Karpas-422 (cell line): Measurements from ENCODE around the gene EDN3. TPM values are rescaled to one million over a fixed set of nuclear protein-coding genes. Genes with fewer than 3 reads are reported as not detected.

Experiments used
- DNase-seq: peaks from one replicate; pipeline ENCODE4 v3.0.0-alpha.2; 2015
- H2AFZ ChIP-seq: fragments of 200-600 bp; sonication (generic); 2 replicates; pipeline ENCODE4 v1.6.1; 2014; ENCODE audit warnings: antibody characterized with exemption, low read length, mixed read lengths
- H3K27ac ChIP-seq: fragments of 200-600 bp; sonication (generic); 2 replicates; pipeline ENCODE4 v1.5.1; 2014; ENCODE audit warnings: mild to moderate bottlenecking, low read length, moderate library complexity
- H3K27me3 ChIP-seq: fragments of 200-600 bp; sonication (generic); 2 replicates; pipeline ENCODE4 v1.6.1; 2014; ENCODE audit warnings: low read length, mixed read lengths
- H3K36me3 ChIP-seq: fragments of 200-600 bp; sonication (generic); 2 replicates; pipeline ENCODE4 v1.6.1; 2014; ENCODE audit warnings: low read length, mixed read lengths; ENCODE audit not compliant: insufficient read depth
- H3K4me1 ChIP-seq: fragments of 200-600 bp; sonication (generic); 2 replicates; pipeline ENCODE4 v1.6.1; 2014; ENCODE audit warnings: mild to moderate bottlenecking, low read length, mixed read lengths
- H3K4me2 ChIP-seq: fragments of 200-600 bp; sonication (generic); 2 replicates; pipeline ENCODE4 v1.6.1; 2014; ENCODE audit warnings: low read length, low read depth, mild to moderate bottlenecking; ENCODE audit not compliant: poor library complexity, severe bottlenecking
- H3K4me3 ChIP-seq: fragments of 200-600 bp; sonication (generic); 2 replicates; pipeline ENCODE4 v1.5.1; 2014; ENCODE audit warnings: mild to moderate bottlenecking, antibody characterized with exemption, low read length, mixed read lengths
- H3K79me2 ChIP-seq: fragments of 200-600 bp; sonication (generic); 2 replicates; pipeline ENCODE4 v1.6.1; 2014; ENCODE audit warnings: mild to moderate bottlenecking, low read length, mixed read lengths
- H3K9ac ChIP-seq: fragments of 200-600 bp; sonication (generic); 2 replicates; pipeline ENCODE4 v1.6.0; 2014; ENCODE audit warnings: low read length
- H3K9me2 ChIP-seq: fragments of 200-600 bp; sonication (generic), shearing (Covaris generic); replicated peaks from 2 replicates; pipeline ENCODE4 v1.6.0; 2014; ENCODE audit warnings: mild to moderate bottlenecking, low read length, moderate library complexity; ENCODE audit not compliant: insufficient read depth
- H3K9me3 ChIP-seq: fragments of 300-700, 200-600 bp; sonication (generic); 2 replicates; pipeline ENCODE4 v1.6.1; 2014; ENCODE audit warnings: low read length, mixed read lengths
- H4K20me1 ChIP-seq: fragments of 200-600 bp; sonication (generic); 2 replicates; pipeline ENCODE4 v1.6.1; 2014; ENCODE audit warnings: mild to moderate bottlenecking, antibody characterized with exemption, low read length, low read depth; ENCODE audit not compliant: insufficient read depth
- total RNA-seq: library from RNA; depleted of rRNA; stranded (reverse); fragments of >200 nt; shearing (Covaris generic); gene quantifications from 2 replicates; pipeline ENCODE4 v1.2.3, GENCODE V29; 2014; ENCODE audit warnings: low replicate concordance

EDN3 gene
- total RNA-seq, 1 experiment from 2014 or later: not detected

GRCh38 chr20:59346061-59346460 lies 45.6 kb downstream of the EDN3 start:
- Histone ChIP-seq H3K4me3 (no peak overlapping the region), H3K9ac (no peak overlapping the region), H4K20me1 (peaks cover 11% of the 10 kb centered on the region; the same call in 1 of the 2 replicates), H3K27ac (no peak overlapping the region), H2AFZ (no peak overlapping the region), H3K9me3 (no peaks in the 10 kb centered on the region; the same call in none of the 2 replicates), H3K4me1 (peaks cover 14% of the 10 kb centered on the region), H3K27me3 (no peaks in the 10 kb centered on the region), H3K36me3 (no peaks in the 10 kb centered on the region), H3K9me2 (no peaks in the 10 kb centered on the region), H3K79me2 (no peaks in the 10 kb centered on the region), H3K4me2 (no peak overlapping the region)
- no peak for DNase-seq

- no peaks in the 10 kb centered on the region for H3K27me3 ChIP-seq
- H3K4me1 ChIP-seq: no peaks in the 10 kb centered on the region
- no peaks in the 10 kb centered on the region for H3K36me3 ChIP-seq
- no peak overlapping the region for H3K9ac ChIP-seq
- no peak overlapping the region for H3K4me2 ChIP-seq
- H3K27ac ChIP-seq: no peak overlapping the region
- no peaks in the 10 kb centered on the region for H3K79me2 ChIP-seq
- H4K20me1 ChIP-seq: peaks cover 4% of the 10 kb centered on the region; the same call in 1 of the 2 replicates
- no peaks in the 10 kb centered on the region for H3K9me2 ChIP-seq
- no peaks in the 10 kb centered on the region; the same call in none of the 2 replicates for H3K9me3 ChIP-seq
- DNase-seq: no peak
- H3K4me3 ChIP-seq: no peak overlapping the region
- H2AFZ ChIP-seq: no peak overlapping the region
Observed at GRCh38 chr20:59349277-59349676, 48.9 kb downstream of the EDN3 start.

GRCh38 chr20:59350330-59351156 lies 50.1 kb downstream of the EDN3 start:
- no peaks in the 10 kb centered on the region for H3K27me3 ChIP-seq
- peaks cover 4% of the 10 kb centered on the region; the same call in 1 of the 2 replicates for H4K20me1 ChIP-seq

GRCh38 chr20:59351157-59352040 lies 51.0 kb downstream of the EDN3 start:
- no peak overlapping the region for H3K27ac ChIP-seq
- H3K79me2 ChIP-seq: no peaks in the 10 kb centered on the region
- no peak overlapping the region for H3K4me3 ChIP-seq
- H3K4me1 ChIP-seq: no peaks in the 10 kb centered on the region
- no peak overlapping the region for H3K4me2 ChIP-seq
- no peaks in the 10 kb centered on the region for H3K36me3 ChIP-seq
- H3K9ac ChIP-seq: no peak overlapping the region
- H3K27me3 ChIP-seq: no peaks in the 10 kb centered on the region
- peaks cover 4% of the 10 kb centered on the region; the same call in 1 of the 2 replicates for H4K20me1 ChIP-seq
- no peak overlapping the region for H2AFZ ChIP-seq
- H3K9me3 ChIP-seq: no peaks in the 10 kb centered on the region
- DNase-seq: no peak
- no peaks in the 10 kb centered on the region for H3K9me2 ChIP-seq

More at GRCh38 chr20:59350330-59351156, 50.1 kb downstream of the EDN3 start:
- no peak for DNase-seq
- Histone ChIP-seq H3K4me3 (no peak overlapping the region), H3K4me1 (no peaks in the 10 kb centered on the region), H3K9ac (no peak overlapping the region), H3K9me3 (no peaks in the 10 kb centered on the region), H3K36me3 (no peaks in the 10 kb centered on the region), H2AFZ (no peak overlapping the region), H3K79me2 (no peaks in the 10 kb centered on the region), H3K9me2 (no peaks in the 10 kb centered on the region), H3K4me2 (no peak overlapping the region), H3K27ac (no peak overlapping the region)

GRCh38 chr20:59352541-59352940 lies 52.1 kb downstream of the EDN3 start:
- no peaks in the 10 kb centered on the region for H3K9me3 ChIP-seq
- no peak overlapping the region for H2AFZ ChIP-seq
- 0 out of 2 replicates have a peak overlapping the region, but pooled peaks have one; percentile 19 for H3K4me3 ChIP-seq
- H4K20me1 ChIP-seq: no peaks in the 10 kb centered on the region
- no peaks in the 10 kb centered on the region for H3K4me1 ChIP-seq
- H3K27ac ChIP-seq: no peak overlapping the region
- H3K9me2 ChIP-seq: no peaks in the 10 kb centered on the region
- H3K4me2 ChIP-seq: peak overlapping the region; percentile 42
- H3K79me2 ChIP-seq: no peaks in the 10 kb centered on the region
- H3K27me3 ChIP-seq: no peaks in the 10 kb centered on the region
- DNase-seq: no peak
- H3K36me3 ChIP-seq: no peaks in the 10 kb centered on the region
- no peak overlapping the region for H3K9ac ChIP-seq

GRCh38 chr20:59352990-59353389 lies 52.6 kb downstream of the EDN3 start:
- H3K79me2 ChIP-seq: no peaks in the 10 kb centered on the region

GRCh38 chr20:59354460-59354859 lies 54.0 kb downstream of the EDN3 start:
- Histone ChIP-seq H3K9me3 (no peaks in the 10 kb centered on the region), H3K4me3 (no peak overlapping the region), H2AFZ (no peak overlapping the region), H3K36me3 (no peaks in the 10 kb centered on the region), H4K20me1 (peaks cover 2% of the 10 kb centered on the region; the same call in 1 of the 2 replicates), H3K9ac (no peak overlapping the region), H3K9me2 (no peaks in the 10 kb centered on the region), H3K27me3 (no peaks in the 10 kb centered on the region), H3K79me2 (no peaks in the 10 kb centered on the region), H3K4me1 (peaks cover 3% of the 10 kb centered on the region), H3K27ac (no peak overlapping the region), H3K4me2 (no peak overlapping the region)
- DNase-seq: no peak

More at GRCh38 chr20:59352990-59353389, 52.6 kb downstream of the EDN3 start:
- Histone ChIP-seq H3K27ac (no peak overlapping the region), H4K20me1 (no peaks in the 10 kb centered on the region), H3K4me1 (no peaks in the 10 kb centered on the region), H3K4me3 (no peak overlapping the region), H3K9ac (no peak overlapping the region), H3K9me3 (no peaks in the 10 kb centered on the region), H2AFZ (no peak overlapping the region), H3K4me2 (no peak overlapping the region), H3K27me3 (no peaks in the 10 kb centered on the region), H3K9me2 (no peaks in the 10 kb centered on the region), H3K36me3 (no peaks in the 10 kb centered on the region)
- DNase-seq: no peak

GRCh38 chr20:59355242-59355641 lies 54.8 kb downstream of the EDN3 start:
- Histone ChIP-seq H3K9ac (no peak overlapping the region), H3K9me3 (no peaks in the 10 kb centered on the region), H4K20me1 (peaks cover 10% of the 10 kb centered on the region; the same call in 1 of the 2 replicates), H3K4me2 (no peak overlapping the region), H3K4me3 (no peak overlapping the region), H3K4me1 (peaks cover 3% of the 10 kb centered on the region), H3K79me2 (no peaks in the 10 kb centered on the region), H3K9me2 (no peaks in the 10 kb centered on the region), H3K27me3 (no peaks in the 10 kb centered on the region), H3K36me3 (no peaks in the 10 kb centered on the region), H2AFZ (no peak overlapping the region), H3K27ac (no peak overlapping the region)
- no peak for DNase-seq
